B cell (primary cell): ENCODE measurements around the gene PALB2. TPM values are rescaled to one million over a fixed set of nuclear protein-coding genes. Genes with fewer than 3 reads are reported as not detected.

ENCODE experiments used
- ATAC-seq: fragments of 200-7000 bp; cut with Tn5 transposase; one replicate; pipeline ENCODE4 v1.10.0; 2021; ENCODE audit warnings: low read depth, mild to moderate bottlenecking, moderate number of reproducible peaks, moderate library complexity
- CTCF ChIA-PET: fragments of 350-600 bp; sonication (Branson Sonifier 250); formaldehyde crosslinking; loops from one replicate; lab custom pipeline; 2021; ENCODE audit warnings: antibody characterized with exemption, inconsistent platforms; lab: Charles Lee
- POLR2A ChIA-PET: fragments of 350-600 bp; sonication (Branson Sonifier 250); formaldehyde crosslinking; loops from one replicate; lab custom pipeline; 2021; ENCODE audit warnings: antibody characterized with exemption; lab: Charles Lee
- DNase-seq: peaks from one replicate; pipeline ENCODE4 v3.0.0; 2013
- H2AFZ ChIP-seq: 2 replicates; pipeline ENCODE4 v1.6.1; 2012; ENCODE audit warnings: mild to moderate bottlenecking, low read depth, low read length; ENCODE audit not compliant: insufficient read depth, poor library complexity, severe bottlenecking
- H3K27ac ChIP-seq, 2 donors: 1 replicate in 1 of 2; 2 replicates in 1 of 2; pipeline ENCODE4 v1.5.1; 2012 to 2013; ENCODE audit warnings: low read length in 2 of 2, mild to moderate bottlenecking in 2 of 2, moderate library complexity in 1 of 2
- H3K27me3 ChIP-seq, 4 experiments: fragments of 200-600 bp in 1 of 4; sonication (generic) in 1 of 4; replicated peaks in 1 of 4; 1 replicate in 2 of 4; 2 replicates in 2 of 4; pipeline versions ENCODE4 v1.6.1 to v1.7.0; 2013 to 2016; ENCODE audit warnings: low read length in 3 of 4, mild to moderate bottlenecking in 2 of 4, mixed read lengths in 1 of 4, moderate library complexity in 1 of 4; ENCODE audit not compliant: insufficient read depth in 4 of 4, control insufficient read depth in 3 of 4; ENCODE audit errors: control extremely low read depth in 1 of 4
- H3K36me3 ChIP-seq, 2 experiments: replicated peaks in 1 of 2; 1 replicate in 1 of 2; 2 replicates in 1 of 2; pipeline versions ENCODE4 v1.6.1 to v1.7.1; 2013; ENCODE audit warnings: low read length in 1 of 2; ENCODE audit not compliant: insufficient read depth in 2 of 2, control insufficient read depth in 1 of 2; ENCODE audit errors: control extremely low read depth in 1 of 2, extremely low read depth in 1 of 2
- H3K4me1 ChIP-seq, 2 donors: fragments of 200-600 bp in 1 of 2; sonication (generic) in 1 of 2; 1 replicate in 1 of 2; 2 replicates in 1 of 2; pipeline versions ENCODE4 v1.5.1 to v1.6.1; 2013 to 2017; ENCODE audit warnings: low read length in 2 of 2; ENCODE audit not compliant: control insufficient read depth in 2 of 2, insufficient read depth in 2 of 2
- H3K4me2 ChIP-seq: replicated peaks from 2 replicates; pipeline ENCODE3; 2012; ENCODE audit warnings: mild to moderate bottlenecking, low read depth, low read length; ENCODE audit not compliant: poor library complexity, severe bottlenecking
- H3K4me3 ChIP-seq, 5 experiments: fragments of 200-600 bp in 1 of 5; sonication (generic) in 1 of 5; 1 replicate in 3 of 5; 2 replicates in 2 of 5; pipeline versions ENCODE4 v1.5.1 to v1.7.0; 2011 to 2016; ENCODE audit warnings: low read length in 4 of 5, mild to moderate bottlenecking in 4 of 5, low read depth in 2 of 5, control low read depth in 1 of 5, moderate library complexity in 1 of 5; ENCODE audit not compliant: insufficient read depth in 1 of 5; ENCODE audit errors: control extremely low read depth in 1 of 5, extremely low read depth in 1 of 5
- H3K79me2 ChIP-seq: fragments of 200-600 bp; sonication (generic); one replicate; pipeline ENCODE4 v1.6.0; 2016; ENCODE audit warnings: low read length; ENCODE audit not compliant: control insufficient read depth, insufficient read depth
- H3K9ac ChIP-seq: fragments of 200-600 bp; sonication (generic); 2 replicates; pipeline ENCODE4 v1.6.1; 2017; ENCODE audit warnings: mild to moderate bottlenecking, low read length, moderate library complexity
- H3K9me3 ChIP-seq, 3 donors: one replicate each; pipeline versions ENCODE4 v1.6.1 to v1.7.1; 2013; ENCODE audit warnings: low read length in 2 of 3; ENCODE audit not compliant: control insufficient read depth in 2 of 3, insufficient read depth in 1 of 3; ENCODE audit errors: control extremely low read depth in 1 of 3
- H4K20me1 ChIP-seq: 2 replicates; pipeline ENCODE4 v1.6.0; 2012; ENCODE audit warnings: mild to moderate bottlenecking, low read length; ENCODE audit not compliant: insufficient read depth, control insufficient read depth, poor library complexity, severe bottlenecking
- H3K27ac Mint-ChIP-seq: one replicate; pipeline ENCODE4 v1.8.0; 2021; ENCODE audit warnings: mixed read lengths
- H3K27me3 Mint-ChIP-seq: one replicate; pipeline ENCODE4 v1.8.0; 2021; ENCODE audit warnings: mixed read lengths
- H3K4me1 Mint-ChIP-seq: one replicate; pipeline ENCODE4 v1.8.0; 2021; ENCODE audit warnings: mixed read lengths
- H3K4me3 Mint-ChIP-seq: one replicate; pipeline ENCODE4 v1.8.0; 2021; ENCODE audit warnings: mixed read lengths
- H3K9me3 Mint-ChIP-seq: one replicate; pipeline ENCODE4 v1.8.0; 2022; ENCODE audit warnings: mixed read lengths; ENCODE audit not compliant: insufficient read depth
- CTCF ChIP-seq: fragments of 200-600 bp; IDR thresholded peaks from one replicate; pipeline ENCODE4 v1.8.0; 2022; ENCODE audit warnings: antibody characterized with exemption, mild to moderate bottlenecking
- EZH2 ChIP-seq: IDR thresholded peaks from 2 replicates; pipeline ENCODE4 v1.6.1; 2012; ENCODE audit warnings: borderline replicate concordance, low read depth, mild to moderate bottlenecking, moderate library complexity, low read length; ENCODE audit not compliant: insufficient read depth, poor library complexity, severe bottlenecking
- WGBS: methylation state at CpG from one replicate; pipeline ENCODE4 v1.1.5; 2013; ENCODE audit warnings: missing lambda C conversion rate; ENCODE audit not compliant: insufficient coverage; 5-methylcytosine and 5-hydroxymethylcytosine counted together
- intact Hi-C: fragments of 100-400 bp; cut with micrococcal nuclease; formaldehyde crosslinking; loops from one replicate; pipeline ENCODE4 v1.10.0; 2022
- polyA plus RNA-seq: library from polyadenylated mRNA; depleted of rRNA; stranded (reverse); fragments of >200 nt; gene quantifications from 2 replicates; pipeline ENCODE4 v1.2.3, GENCODE V29; 2012
- total RNA-seq, 2 donors: library from RNA; stranded (reverse); fragments of 120-200 nt in 1 of 2; gene quantifications; 1 replicate in 1 of 2; 2 replicates in 1 of 2; pipeline versions ENCODE4 v1.2.3 to v1.2.4, GENCODE V29; 2013 to 2022

The PALB2 gene
- total and polyA plus RNA-seq, 2 donors (not counting 1 experiment from before 2014, with no cell fraction given) = 3.6 to 16.3 TPM

DNA sequence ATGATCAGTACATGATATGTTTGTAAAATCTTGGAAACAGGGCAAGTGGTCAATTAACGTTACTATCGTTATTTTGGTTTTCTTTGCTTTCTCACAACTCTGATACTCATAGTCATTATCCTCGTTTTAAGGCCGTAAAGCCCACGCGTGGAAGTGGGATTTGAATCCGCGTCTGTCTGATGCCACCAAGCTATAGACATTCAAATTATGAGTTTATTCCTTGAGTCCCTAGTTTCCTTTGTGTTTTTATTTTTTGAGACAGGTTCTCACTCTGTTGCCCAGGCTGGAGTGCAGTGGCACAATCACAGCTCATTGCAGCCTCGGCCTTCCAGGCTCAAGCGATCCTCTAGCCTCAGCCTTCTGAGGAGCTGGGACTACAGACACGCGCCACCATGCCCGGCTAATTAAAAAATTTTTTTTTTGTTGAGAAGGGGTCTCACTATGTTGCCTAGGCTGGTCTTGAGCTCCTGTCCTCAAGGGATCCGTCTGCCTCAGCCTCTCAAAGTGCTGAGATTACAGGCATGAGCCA, 1.2 kb upstream of the PALB2 start:
- DNase-seq (peak; percentile 12), ATAC-seq (no peak)
- peak overlapping the region in 4 of 5 experiments; percentile 89 to 100 (median 95) for H3K4me3 ChIP-seq
- H3K9ac ChIP-seq = peak overlapping the region; percentile 97
- peaks cover 13 to 20% of the 10 kb centered on the region in 2 donors for H3K4me1 ChIP-seq
- Mint-ChIP-seq H3K4me1 (peaks cover 39% of the 10 kb centered on the region), H3K27ac (peak overlapping the region; percentile 98), H3K4me3 (peak overlapping the region; percentile 99), H3K9me3 (no peaks in the 10 kb centered on the region), H3K27me3 (no peaks in the 10 kb centered on the region)
- TF ChIP-seq CTCF = no peak
- no peak for TF ChIP-seq EZH2
- peak overlapping the region; percentile 92 for H2AFZ ChIP-seq
- H3K4me2 ChIP-seq = peak overlapping the region; percentile 85
- ChIA-PET POLR2A (interaction anchor here (0.6 to 0.7 kb wide), 2 partner anchors 258 to 1920 kb away, joined by 3 to 6 read pairs; no protein-coding TSS in a partner anchor), CTCF (interaction anchor here (0.7 to 1.3 kb wide), 3 partner anchors 85 to 610 kb away, joined by 3 to 5 read pairs (median 3); partner anchors contain the start of gene UBFD1)
- H3K79me2 ChIP-seq = peaks cover 59% of the 10 kb centered on the region
- no peaks in the 10 kb centered on the region for H4K20me1 ChIP-seq
- no peaks in the 10 kb centered on the region for H3K27me3 ChIP-seq
- no peaks in the 10 kb centered on the region for H3K9me3 ChIP-seq
- H3K36me3 ChIP-seq = peaks cover 4 to 15% of the 10 kb centered on the region in 2 experiments
- H3K27ac ChIP-seq = peak overlapping the region in 1 of 2 donors; percentile 84
- intact Hi-C loops = no loop called here
- 57% methylated on average over 3 of the region's 14 CpGs for WGBS

DNA sequence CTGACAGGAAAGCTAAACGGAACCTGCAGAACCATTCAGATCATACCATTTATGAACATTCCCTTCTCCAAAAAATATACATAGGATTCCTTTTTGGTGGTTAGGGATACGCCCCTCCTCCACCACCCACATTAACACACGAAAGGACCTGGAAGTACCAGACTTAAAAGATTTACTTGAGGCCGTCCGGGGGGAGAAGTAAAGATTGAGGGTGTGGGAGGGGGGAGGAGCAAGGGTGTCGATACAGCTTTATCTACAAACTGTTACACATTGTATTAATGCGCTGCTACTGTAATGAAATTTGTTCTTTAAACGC, 537 bp downstream of the PALB2 start:
- no peaks in the 10 kb centered on the region for H4K20me1 ChIP-seq
- peak overlapping the region; percentile 97 for H3K9ac ChIP-seq
- CTCF ChIA-PET = interaction anchor here (0.5 to 1.5 kb wide), 3 partner anchors 20 to 1204 kb away, joined by 3 to 5 read pairs (median 3); partner anchors contain the start of gene NDUFAB1
- TF ChIP-seq EZH2 = no peak
- TF ChIP-seq CTCF = no peak
- peaks cover 52% of the 10 kb centered on the region for H3K79me2 ChIP-seq
- H3K4me3 ChIP-seq = peak overlapping the region; percentile 89 to 100 (median 96)
- DNase-seq = no peak
- peaks cover 13 to 20% of the 10 kb centered on the region in 2 donors for H3K4me1 ChIP-seq
- ATAC-seq = no peak
- Mint-ChIP-seq H3K4me1 (peaks cover 31% of the 10 kb centered on the region), H3K4me3 (peak overlapping the region; percentile 99), H3K27me3 (no peaks in the 10 kb centered on the region), H3K9me3 (no peaks in the 10 kb centered on the region), H3K27ac (peak overlapping the region; percentile 98)
- POLR2A ChIA-PET = interaction anchor here (0.5 kb wide), 1 partner anchor 162 kb away, joined by 5 read pairs; no protein-coding TSS in a partner anchor
- peaks cover 5 to 15% of the 10 kb centered on the region in 2 experiments for H3K36me3 ChIP-seq
- no peaks in the 10 kb centered on the region for H3K27me3 ChIP-seq
- peak overlapping the region; percentile 80 to 84 for H3K27ac ChIP-seq
- peak overlapping the region; percentile 92 for H2AFZ ChIP-seq
- H3K4me2 ChIP-seq = peak overlapping the region; percentile 85
- no CpG with 5 or more reads among the region's 8 CpGs for WGBS
- no peaks in the 10 kb centered on the region for H3K9me3 ChIP-seq
- intact Hi-C loops = no loop called here
